Bronchial epithelial cell (primary cell): ENCODE data around the gene ITPK1. TPM values are rescaled to one million over a fixed set of nuclear protein-coding genes. Genes with fewer than 3 reads are reported as not detected.

ENCODE experiments used
- DNase-seq: peaks from one replicate; pipeline ENCODE4 v3.0.0-alpha.2; 2010; ENCODE audit warnings: low read depth
- FAIRE-seq: peaks from 2 replicates; lab custom pipeline; 2011; peaks lifted over from hg19 to GRCh38; lab: Jason Lieb, UNC
- H3K27me3 ChIP-seq: 2 replicates; pipeline ENCODE4 v1.5.1; 2011; ENCODE audit warnings: low read length; ENCODE audit not compliant: control insufficient read depth, insufficient read depth
- H3K36me3 ChIP-seq: 2 replicates; pipeline ENCODE4 v1.5.1; 2011; ENCODE audit warnings: low read length; ENCODE audit not compliant: control insufficient read depth, insufficient read depth
- H3K4me3 ChIP-seq: 2 replicates; pipeline ENCODE4 v1.5.1; 2011; ENCODE audit warnings: mild to moderate bottlenecking, low read depth, low read length, control low read depth
- CTCF ChIP-seq: IDR thresholded peaks from 2 replicates; pipeline ENCODE4 v1.5.1; 2011; ENCODE audit warnings: mild to moderate bottlenecking, moderate library complexity, low read length, control low read depth, inconsistent platforms; ENCODE audit not compliant: insufficient read depth, severe bottlenecking
- total RNA-seq: library from RNA; depleted of rRNA; stranded (reverse); fragments of >200 nt; gene quantifications from 2 replicates; pipeline ENCODE4 v1.2.1, GENCODE V29; 2014

The ITPK1 gene
- total RNA-seq, 1 donor from 2014 or later, result 39.8 TPM

DNA sequence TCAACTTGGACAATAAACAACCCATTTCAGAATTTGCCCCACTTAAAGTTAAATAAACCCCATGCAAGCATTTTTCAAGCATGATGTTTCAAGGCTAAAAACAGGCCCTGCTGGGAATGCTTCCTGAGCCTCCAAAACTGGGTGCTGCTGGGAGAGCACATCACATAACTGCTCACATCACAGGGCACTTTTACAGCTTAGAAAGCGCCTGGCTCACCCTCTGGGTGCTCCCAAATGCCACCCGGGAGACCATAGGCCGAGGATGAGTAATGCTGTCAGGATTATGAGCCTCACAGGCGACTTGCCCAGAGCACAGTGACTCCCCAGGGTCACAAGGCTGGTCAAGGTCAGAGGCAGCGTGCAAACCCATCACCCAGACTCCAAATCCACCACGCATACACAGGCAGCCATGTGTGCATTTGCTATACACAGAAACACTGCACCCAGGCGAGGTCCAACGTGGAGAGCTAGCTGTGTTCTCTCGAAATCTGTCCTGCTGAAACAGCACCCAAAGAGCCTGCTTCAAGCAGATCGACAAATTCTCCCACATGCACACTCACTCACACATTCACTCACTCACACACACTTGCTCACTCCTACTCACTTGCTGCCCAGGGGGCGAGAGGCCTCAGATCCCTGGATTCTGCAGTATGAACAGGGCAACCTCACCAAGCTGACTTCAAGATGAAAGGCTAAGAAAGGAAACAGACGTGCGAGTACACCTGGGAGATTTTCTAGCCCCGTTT, 58.7 kb downstream of the ITPK1 start:
- no peaks in the 10 kb centered on the region for H3K36me3 ChIP-seq
- DNase-seq (no peak), FAIRE-seq (peak; percentile 82)
- no peak for TF ChIP-seq CTCF
- H3K4me3 ChIP-seq, result no peak overlapping the region
- H3K27me3 ChIP-seq, result no peaks in the 10 kb centered on the region

- Histone ChIP-seq H3K36me3 (no peaks in the 10 kb centered on the region), H3K4me3 (no peak overlapping the region), H3K27me3 (no peaks in the 10 kb centered on the region)
- no peak for DNase-seq
- FAIRE-seq, result peak; percentile 64
- no peak for TF ChIP-seq CTCF
Measured at GRCh38 chr14:93056166-93056839, 59.4 kb downstream of the ITPK1 start.

- FAIRE-seq (peak; percentile 7), DNase-seq (no peak)
- Histone ChIP-seq H3K27me3 (no peaks in the 10 kb centered on the region), H3K36me3 (no peaks in the 10 kb centered on the region), H3K4me3 (no peak overlapping the region)
- no peak for TF ChIP-seq CTCF
Measured at GRCh38 chr14:93055651-93056115, 60.0 kb downstream of the ITPK1 start.

GRCh38 chr14:93054876-93055275, 60.8 kb downstream of the ITPK1 start:
- Histone ChIP-seq H3K36me3 (no peaks in the 10 kb centered on the region), H3K27me3 (no peaks in the 10 kb centered on the region), H3K4me3 (no peak overlapping the region)
- no peak for FAIRE-seq
- no peak for DNase-seq
- no peak for TF ChIP-seq CTCF

DNA sequence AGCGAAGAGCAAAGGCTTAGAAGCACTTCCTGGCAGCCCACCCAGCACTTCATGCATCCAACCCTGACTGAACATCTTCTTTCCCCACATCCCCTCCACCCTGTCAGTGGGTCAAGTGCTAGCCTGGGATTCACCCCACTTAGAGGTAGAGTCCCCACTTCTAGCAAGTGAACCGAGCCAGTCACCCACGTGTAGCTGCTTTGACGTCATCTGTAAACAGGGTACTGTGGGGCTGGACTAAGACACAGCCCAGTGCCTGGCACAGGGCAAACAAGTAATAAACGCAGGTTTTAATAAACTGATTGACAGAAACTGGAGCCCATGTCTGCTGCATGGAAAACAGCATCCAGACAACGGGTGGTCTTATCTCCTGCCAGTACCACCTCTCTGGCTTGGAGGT, 61.7 kb downstream of the ITPK1 start:
- FAIRE-seq, result no peak
- TF ChIP-seq CTCF, result no peak
- peaks cover 1% of the 10 kb centered on the region for H3K36me3 ChIP-seq
- DNase-seq, result no peak
- H3K27me3 ChIP-seq, result no peaks in the 10 kb centered on the region
- H3K4me3 ChIP-seq, result no peak overlapping the region
